SK-N-MC (cell line): Measurements from ENCODE around the gene ANTXR1.
"Not testable (repeated sequence)": the region's sequence is repeated elsewhere in the genome, so short reads cannot be mapped to it uniquely, and the experiment has no call there.

Experiments
- DNase-seq: peaks from one replicate; pipeline ENCODE4 v3.0.0-alpha.2; 2011; ENCODE audit warnings: low read depth, low spot score
- H3K27ac ChIP-seq: fragments of 200-600 bp; sonication (generic); 2 replicates; pipeline ENCODE4 v1.5.1; 2016; ENCODE audit warnings: mixed run types
- H3K36me3 ChIP-seq: fragments of 200-600 bp; sonication (generic); 2 replicates; pipeline ENCODE4 v1.6.1; 2017; ENCODE audit warnings: antibody characterized with exemption, low read length, mixed read lengths; ENCODE audit not compliant: insufficient read depth
- H3K4me3 ChIP-seq: fragments of 200-600 bp; sonication (generic); 2 replicates; pipeline ENCODE4 v1.5.1; 2016
- H3K9ac ChIP-seq: fragments of 200-600 bp; sonication (generic); 2 replicates; pipeline ENCODE4 v1.8.0; 2017; ENCODE audit warnings: mixed run types, mixed read lengths; ENCODE audit not compliant: insufficient read length
- H3K9me3 ChIP-seq: fragments of 200-600 bp; sonication (generic); 2 replicates; pipeline ENCODE4 v1.6.1; 2017; ENCODE audit warnings: low read depth, mild to moderate bottlenecking, antibody characterized with exemption, low read length, moderate library complexity, mixed read lengths
- EZH2 ChIP-seq: fragments of 200-600 bp; sonication (generic); IDR thresholded peaks from one replicate; pipeline ENCODE4 v1.6.1; 2017; ENCODE audit warnings: antibody characterized with exemption
- FOXP2 ChIP-seq: optimal IDR thresholded peaks from 2 replicates; pipeline ENCODE3; 2011; ENCODE audit warnings: mild to moderate bottlenecking, moderate library complexity; ENCODE audit not compliant: insufficient read depth; ENCODE audit errors: extremely low read length, control extremely low read depth
- POLR2AphosphoS5 ChIP-seq: IDR thresholded peaks from 2 replicates; pipeline ENCODE4 v1.6.1; 2012; ENCODE audit warnings: mild to moderate bottlenecking, low read depth, low read length, borderline replicate concordance

ANTXR1 gene

DNA sequence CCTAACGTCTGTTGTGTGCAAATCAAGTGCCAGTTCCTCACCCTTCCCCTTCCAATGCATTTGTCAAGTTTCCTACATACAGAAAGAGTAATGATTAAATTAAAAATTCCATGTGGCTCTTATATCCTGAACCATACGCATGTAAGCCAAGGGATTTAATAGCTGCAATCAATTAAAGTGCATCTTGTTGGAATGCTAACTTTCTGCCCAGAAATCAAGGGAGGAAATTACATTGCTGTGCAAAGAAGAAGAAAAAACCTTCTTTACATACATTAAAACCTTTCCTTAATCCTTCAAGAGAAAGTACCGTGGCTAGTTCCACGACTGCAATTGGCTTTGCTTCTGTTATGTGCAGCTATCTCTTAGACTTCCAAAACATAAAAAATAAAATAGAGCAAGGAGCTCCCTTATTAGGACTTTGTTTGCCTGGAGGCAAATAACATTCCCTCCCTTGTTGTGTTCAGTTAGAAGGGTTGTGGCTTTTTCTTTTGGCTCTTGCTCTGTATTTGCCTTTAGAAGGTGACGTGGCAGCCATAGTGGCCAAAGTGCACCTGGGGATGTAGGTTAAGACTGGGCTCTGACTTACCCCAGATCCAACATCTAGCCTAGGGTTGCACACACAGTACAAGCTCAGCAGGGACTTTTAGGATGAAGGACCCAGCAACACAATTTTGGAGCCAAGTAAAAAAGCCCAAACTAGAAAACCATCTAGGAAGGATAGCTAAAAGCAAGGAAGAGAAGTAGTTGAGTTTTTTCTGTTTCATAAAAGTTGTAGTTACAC lies 158.3 kb downstream of the ANTXR1 start:
- no peak for DNase-seq
- H3K36me3 ChIP-seq, result no peaks in the 10 kb centered on the region
- no peak for TF ChIP-seq FOXP2
- no peak for TF ChIP-seq EZH2
- TF ChIP-seq POLR2AphosphoS5, result no peak
- no peaks in the 10 kb centered on the region for H3K9me3 ChIP-seq
- H3K4me3 ChIP-seq, result peak overlapping the region; percentile 28; the same call in 1 of the 2 replicates
- peak overlapping the region; percentile 9 for H3K9ac ChIP-seq
- H3K27ac ChIP-seq, result peak overlapping the region; percentile 66

DNA sequence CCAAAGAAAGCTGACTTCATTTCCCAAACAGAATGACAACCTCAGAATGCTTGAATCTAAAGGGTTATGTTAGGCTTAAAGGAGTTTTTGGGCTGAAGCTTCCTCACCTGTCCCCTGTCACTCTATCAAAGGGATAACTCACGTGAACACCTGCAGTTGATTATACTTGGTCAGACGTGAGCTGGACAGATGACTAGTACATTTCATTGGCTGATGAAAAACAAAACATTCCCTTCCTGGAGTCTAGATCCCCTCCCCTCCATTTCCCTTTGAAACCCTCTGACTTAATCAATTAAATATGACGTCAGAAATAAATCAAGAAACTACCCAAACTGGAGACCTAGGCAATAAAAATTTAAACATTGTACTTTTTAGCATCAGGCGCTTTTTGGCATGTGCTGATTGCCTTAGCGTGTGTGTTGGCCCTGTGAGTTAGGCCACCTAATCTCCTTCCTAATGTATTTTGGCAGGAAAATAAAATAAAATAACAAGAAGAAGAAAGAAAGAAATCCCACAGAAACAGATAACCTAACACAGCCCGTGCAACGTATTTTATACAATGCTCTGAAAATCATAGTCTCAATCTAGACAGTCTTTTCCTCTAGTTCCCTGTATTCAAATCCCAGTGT lies 159.0 kb downstream of the ANTXR1 start:
- Histone ChIP-seq H3K27ac (no peak overlapping the region), H3K4me3 (no peak overlapping the region), H3K9me3 (no peaks in the 10 kb centered on the region), H3K9ac (no peak overlapping the region), H3K36me3 (no peaks in the 10 kb centered on the region)
- TF ChIP-seq FOXP2, result no peak
- TF ChIP-seq POLR2AphosphoS5, result no peak
- no peak for TF ChIP-seq EZH2
- DNase-seq, result no peak

DNA sequence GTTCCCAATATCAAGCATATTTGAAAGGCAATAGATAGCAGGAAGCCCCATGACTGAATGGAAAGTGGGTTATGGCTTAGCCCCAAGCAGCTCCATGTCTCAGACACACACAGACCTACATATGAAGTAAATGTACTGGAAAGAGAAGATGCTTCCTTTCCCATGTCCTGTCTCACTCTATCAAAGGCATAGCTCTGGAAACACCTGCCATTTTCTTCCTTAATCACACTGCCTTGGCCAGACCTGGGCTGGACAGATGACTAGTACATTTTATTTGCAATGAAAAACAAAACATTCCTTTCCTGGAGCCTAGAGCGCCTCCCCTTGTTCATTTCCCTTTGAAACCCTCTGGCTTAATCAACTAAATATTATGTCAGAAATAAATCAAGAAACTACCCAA lies 160.7 kb downstream of the ANTXR1 start:
- no peak overlapping the region for H3K4me3 ChIP-seq
- no peak for DNase-seq
- TF ChIP-seq FOXP2 (no peak), EZH2 (no peak), POLR2AphosphoS5 (no peak)
- H3K9ac ChIP-seq, result no peak overlapping the region
- H3K36me3 ChIP-seq, result no peaks in the 10 kb centered on the region
- H3K27ac ChIP-seq, result no peak overlapping the region
- no peaks in the 10 kb centered on the region for H3K9me3 ChIP-seq

- H3K4me3 ChIP-seq, H3K27ac ChIP-seq, H3K36me3 ChIP-seq, DNase-seq, H3K9me3 ChIP-seq, H3K9ac ChIP-seq: not testable (repeated sequence)
Measured at GRCh38 chr2:69174211-69174610, 161.2 kb downstream of the ANTXR1 start.

- no peak for TF ChIP-seq FOXP2
- DNase-seq, result no peak
- no peaks in the 10 kb centered on the region for H3K9me3 ChIP-seq
- no peaks in the 10 kb centered on the region for H3K36me3 ChIP-seq
- no peak overlapping the region for H3K4me3 ChIP-seq
- H3K27ac ChIP-seq, result no peak overlapping the region
- H3K9ac ChIP-seq, result no peak overlapping the region
Measured at GRCh38 chr2:69175790-69176715, 163.1 kb downstream of the ANTXR1 start.

- Histone ChIP-seq H3K4me3 (no peak overlapping the region), H3K27ac (no peak overlapping the region)
- DNase-seq, result no peak
Measured at GRCh38 chr2:69177063-69177771, 164.2 kb downstream of the ANTXR1 start.

DNA sequence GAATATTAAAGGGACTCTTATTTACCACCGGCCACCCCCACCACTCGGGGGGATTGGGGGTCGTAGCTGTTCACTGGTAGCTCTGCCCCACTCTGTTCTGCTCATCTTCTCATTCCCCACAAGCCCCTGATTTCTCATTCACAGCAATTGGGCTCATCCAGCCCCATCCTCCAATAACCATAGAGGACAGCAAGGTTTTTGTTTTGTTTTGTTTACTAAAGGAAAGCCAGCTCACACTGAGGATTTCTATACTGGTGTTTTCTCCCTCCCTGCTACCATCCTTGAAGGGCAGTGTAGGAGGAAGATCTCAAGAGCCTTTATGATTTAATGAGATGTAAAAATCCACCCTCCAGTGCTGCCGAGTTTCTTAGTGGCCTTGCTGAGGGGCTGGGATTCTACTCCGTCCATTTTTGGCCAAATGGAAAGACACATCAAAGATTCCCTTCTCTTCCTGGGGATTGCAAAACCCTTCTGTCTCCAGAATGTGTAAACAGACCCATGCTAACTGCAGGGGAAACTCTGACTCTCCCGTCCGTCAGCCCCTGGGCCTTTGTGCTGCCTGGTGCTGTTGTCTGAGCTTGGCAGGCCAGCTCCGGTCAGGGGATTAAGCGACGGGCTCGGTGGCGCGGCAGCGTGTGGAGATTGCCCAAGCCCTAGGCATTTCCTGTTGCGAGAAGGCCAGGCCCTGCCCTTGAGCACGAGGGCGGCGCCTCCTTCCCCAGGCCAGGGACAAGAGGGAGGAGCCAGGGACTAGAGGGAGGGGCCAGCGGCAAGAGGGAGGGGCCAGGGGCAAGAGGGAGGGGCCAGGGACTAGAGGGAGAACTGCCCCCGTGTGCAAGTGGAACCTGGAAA lies 165.0 kb downstream of the ANTXR1 start:
- DNase-seq, result no peak
- H3K9ac ChIP-seq, result no peak overlapping the region
- H3K4me3 ChIP-seq, result no peak overlapping the region
- no peaks in the 10 kb centered on the region for H3K9me3 ChIP-seq
- TF ChIP-seq POLR2AphosphoS5, result peak; percentile 35; the same call in 1 of the 2 replicates
- no peak for TF ChIP-seq EZH2
- H3K27ac ChIP-seq, result no peak overlapping the region
- H3K36me3 ChIP-seq, result no peaks in the 10 kb centered on the region; the same call in 1 of the 2 replicates

More at GRCh38 chr2:69177063-69177771, 164.2 kb downstream of the ANTXR1 start:
- H3K36me3 ChIP-seq, result no peaks in the 10 kb centered on the region; the same call in 1 of the 2 replicates
- H3K9me3 ChIP-seq, result no peaks in the 10 kb centered on the region
- no peak overlapping the region for H3K9ac ChIP-seq
- 0 out of 2 replicates have a peak, but pooled peaks have one; percentile 6 for TF ChIP-seq POLR2AphosphoS5
- no peak for TF ChIP-seq FOXP2
